Mucosa of descending colon (tissue), 3 donors: Measurements from ENCODE around the gene SNX13. TPM values are rescaled to one million over a fixed set of nuclear protein-coding genes. Genes with fewer than 3 reads are reported as not detected.

ENCODE experiments used
- ATAC-seq: fragments of 200-7000 bp; cut with Tn5 transposase; one replicate; pipeline ENCODE4 v1.9.1; 2020; ENCODE audit warnings: mild to moderate bottlenecking, moderate library complexity
- DNase-seq, 3 donors: peaks; one replicate each; pipeline ENCODE4 v3.0.0-alpha.2; 2020
- H3K36me3 ChIP-seq: fragments of 200-600 bp; one replicate; pipeline ENCODE4 v1.8.0; 2021; ENCODE audit warnings: low read depth, mild to moderate bottlenecking
- H3K4me1 ChIP-seq: fragments of 200-600 bp; one replicate; pipeline ENCODE4 v1.8.0; 2021; ENCODE audit warnings: low read depth, mild to moderate bottlenecking
- H3K4me3 ChIP-seq: fragments of 200-600 bp; one replicate; pipeline ENCODE4 v1.8.0; 2021; ENCODE audit warnings: mild to moderate bottlenecking
- H3K9me3 ChIP-seq: fragments of 200-600 bp; one replicate; pipeline ENCODE4 v1.8.0; 2021; ENCODE audit warnings: mild to moderate bottlenecking
- intact Hi-C, 2 donors: fragments of 100-400 bp; cut with DNase I in 1 of 2; cut with micrococcal nuclease in 1 of 2; formaldehyde crosslinking; loops; one replicate each; pipeline versions ENCODE4 v1.11.0 to v1.11.1; 2022; cut with DNase I, micrococcal nuclease
- total RNA-seq, 3 donors: library from RNA; stranded (reverse); fragmentation: NEBNext Ultra II Directional in 2 of 3; extraction: Animal tissue kit (Norgen Biotek cat#: 25700) in 2 of 3; gene quantifications; one replicate each; pipeline versions ENCODE4 v1.2.1 to v1.2.4, GENCODE V29; 2021 to 2023
- TF ChIP-seq, protein P1 (sequence below): fragments of 200-600 bp; IDR thresholded peaks from one replicate; pipeline ENCODE4 v1.8.0; 2022; ENCODE audit warnings: antibody characterized with exemption, mild to moderate bottlenecking
- donor health status: DM: no; HTN: no; CAD: no; lungs with moderate emphysema.
- donor health status: DM: no; HTN: no; CAD: no.
- donor health status: DM: no; HTN: yes; CAD: no.

SNX13 gene
- total RNA-seq, 3 donors from 2014 or later, result 72.2 to 89.4 (median 72.6) TPM

DNA sequence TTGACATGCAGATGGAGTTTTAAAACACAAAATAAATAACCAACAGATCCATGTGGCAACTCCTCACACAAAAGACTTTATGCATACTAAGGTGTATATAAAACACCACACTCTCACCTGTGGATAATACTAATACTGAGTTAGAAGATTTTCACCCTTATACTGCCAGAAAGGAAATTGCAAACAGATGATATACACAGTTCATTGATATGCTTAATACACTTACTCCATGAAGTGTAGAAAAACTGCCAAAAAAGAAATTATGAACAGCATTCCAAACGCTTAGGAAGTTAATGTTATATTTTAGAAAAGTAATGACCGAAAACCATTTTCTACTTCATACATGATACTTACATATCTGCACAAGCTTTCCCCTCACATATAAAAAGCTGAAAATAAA, 17.6 kb upstream of the SNX13 start:
- H3K4me3 ChIP-seq, result no peak overlapping the region
- TF ChIP-seq, protein P1, sequence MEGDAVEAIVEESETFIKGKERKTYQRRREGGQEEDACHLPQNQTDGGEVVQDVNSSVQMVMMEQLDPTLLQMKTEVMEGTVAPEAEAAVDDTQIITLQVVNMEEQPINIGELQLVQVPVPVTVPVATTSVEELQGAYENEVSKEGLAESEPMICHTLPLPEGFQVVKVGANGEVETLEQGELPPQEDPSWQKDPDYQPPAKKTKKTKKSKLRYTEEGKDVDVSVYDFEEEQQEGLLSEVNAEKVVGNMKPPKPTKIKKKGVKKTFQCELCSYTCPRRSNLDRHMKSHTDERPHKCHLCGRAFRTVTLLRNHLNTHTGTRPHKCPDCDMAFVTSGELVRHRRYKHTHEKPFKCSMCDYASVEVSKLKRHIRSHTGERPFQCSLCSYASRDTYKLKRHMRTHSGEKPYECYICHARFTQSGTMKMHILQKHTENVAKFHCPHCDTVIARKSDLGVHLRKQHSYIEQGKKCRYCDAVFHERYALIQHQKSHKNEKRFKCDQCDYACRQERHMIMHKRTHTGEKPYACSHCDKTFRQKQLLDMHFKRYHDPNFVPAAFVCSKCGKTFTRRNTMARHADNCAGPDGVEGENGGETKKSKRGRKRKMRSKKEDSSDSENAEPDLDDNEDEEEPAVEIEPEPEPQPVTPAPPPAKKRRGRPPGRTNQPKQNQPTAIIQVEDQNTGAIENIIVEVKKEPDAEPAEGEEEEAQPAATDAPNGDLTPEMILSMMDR, result no peak
- DNase-seq, result no peak
- intact Hi-C loops, result no loop called here
- H3K9me3 ChIP-seq, result no peaks in the 10 kb centered on the region
- H3K4me1 ChIP-seq, result no peaks in the 10 kb centered on the region
- ATAC-seq, result no peak
- H3K36me3 ChIP-seq, result no peaks in the 10 kb centered on the region

DNA sequence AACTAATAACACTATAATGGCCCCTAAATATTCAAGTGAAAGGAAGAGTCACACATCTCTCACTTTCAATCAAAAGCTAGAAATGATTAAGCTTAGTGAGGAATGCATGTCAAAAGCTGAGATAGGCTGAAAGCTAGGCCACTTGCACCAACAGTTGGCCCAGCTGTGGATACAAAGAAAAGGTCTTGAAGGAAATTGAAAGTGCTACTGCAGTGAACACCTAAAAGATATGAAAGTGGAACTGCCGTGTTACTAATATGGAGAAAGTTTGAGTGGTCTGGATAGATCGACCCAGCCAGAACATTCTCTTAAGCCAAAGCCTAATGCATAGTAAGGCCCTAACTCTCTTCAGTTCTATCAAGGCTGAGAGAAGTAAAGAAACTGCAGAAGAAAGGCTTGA, 12.1 kb upstream of the SNX13 start:
- no peaks in the 10 kb centered on the region for H3K9me3 ChIP-seq
- intact Hi-C loops, result no loop called here
- TF ChIP-seq, protein P1, result no peak
- ATAC-seq (no peak), DNase-seq (no peak)
- H3K4me3 ChIP-seq, result no peak overlapping the region
- H3K4me1 ChIP-seq, result peaks cover 11% of the 10 kb centered on the region
- H3K36me3 ChIP-seq, result no peaks in the 10 kb centered on the region

DNA sequence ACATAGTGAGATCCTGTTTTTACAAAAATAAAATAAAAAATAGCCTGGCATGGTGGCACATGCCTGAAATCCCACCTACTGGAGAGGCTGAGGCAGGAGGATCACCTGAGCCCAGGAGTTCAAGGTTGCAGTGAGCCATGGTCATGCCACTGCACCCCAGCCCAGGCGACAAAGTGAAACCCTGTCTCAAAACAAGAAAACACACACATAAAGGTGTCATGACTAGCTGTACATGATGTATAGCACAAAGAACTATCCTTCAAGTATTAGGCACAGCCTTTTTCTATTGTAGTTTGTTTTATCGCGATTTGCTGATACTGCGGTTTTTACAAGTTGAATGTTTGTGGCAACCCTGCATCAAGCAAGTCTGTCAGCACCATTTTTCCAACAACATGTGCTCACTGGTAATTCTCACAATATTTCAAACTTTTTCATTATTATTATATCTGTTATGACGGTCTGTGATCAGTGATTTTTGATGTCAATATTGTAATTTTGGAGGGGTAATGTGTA, 11.5 kb upstream of the SNX13 start:
- H3K4me1 ChIP-seq, result peaks cover 11% of the 10 kb centered on the region
- H3K36me3 ChIP-seq, result no peaks in the 10 kb centered on the region
- intact Hi-C loops, result no loop called here
- H3K9me3 ChIP-seq, result no peaks in the 10 kb centered on the region
- DNase-seq (no peak), ATAC-seq (no peak)
- H3K4me3 ChIP-seq, result no peak overlapping the region
- TF ChIP-seq, protein P1, result no peak

DNA sequence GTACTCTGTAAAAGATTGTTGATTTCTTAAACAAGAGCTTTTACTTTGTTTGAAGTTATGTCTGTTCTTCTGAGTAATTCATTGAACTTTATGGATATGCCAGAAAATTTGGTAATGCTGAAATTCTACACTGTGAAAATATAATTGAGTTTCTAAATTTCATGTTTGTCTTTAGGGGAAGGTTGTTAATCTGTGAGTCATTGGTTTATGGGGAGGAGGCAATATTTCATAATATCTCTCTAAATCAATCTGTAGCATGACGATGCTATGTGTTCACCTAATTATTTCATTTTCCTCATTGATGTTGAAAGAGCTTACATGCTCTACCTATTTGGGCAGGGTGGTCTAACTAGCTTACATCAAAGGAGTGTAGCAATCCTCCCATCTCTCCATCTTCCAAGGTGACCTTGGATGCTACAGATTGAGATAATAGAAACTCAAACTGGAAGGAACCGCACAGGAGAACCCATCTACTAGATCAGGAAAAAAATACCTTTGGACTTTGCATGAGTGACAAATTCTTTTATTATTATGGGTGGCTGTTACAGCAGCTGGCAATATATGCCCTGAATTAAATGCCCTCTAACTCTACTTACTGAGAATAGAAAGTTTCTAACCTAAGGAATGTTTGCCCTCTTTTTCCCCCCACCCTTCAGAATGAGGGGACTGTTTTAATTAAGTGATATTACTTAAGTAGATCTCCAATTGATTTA, 8.4 kb upstream of the SNX13 start:
- Histone ChIP-seq H3K4me1 (peaks cover 11% of the 10 kb centered on the region), H3K36me3 (no peaks in the 10 kb centered on the region), H3K4me3 (no peak overlapping the region), H3K9me3 (no peaks in the 10 kb centered on the region)
- intact Hi-C loops, result no loop called here
- DNase-seq (no peak), ATAC-seq (peak; percentile 92)
- TF ChIP-seq, protein P1, result no peak

DNA sequence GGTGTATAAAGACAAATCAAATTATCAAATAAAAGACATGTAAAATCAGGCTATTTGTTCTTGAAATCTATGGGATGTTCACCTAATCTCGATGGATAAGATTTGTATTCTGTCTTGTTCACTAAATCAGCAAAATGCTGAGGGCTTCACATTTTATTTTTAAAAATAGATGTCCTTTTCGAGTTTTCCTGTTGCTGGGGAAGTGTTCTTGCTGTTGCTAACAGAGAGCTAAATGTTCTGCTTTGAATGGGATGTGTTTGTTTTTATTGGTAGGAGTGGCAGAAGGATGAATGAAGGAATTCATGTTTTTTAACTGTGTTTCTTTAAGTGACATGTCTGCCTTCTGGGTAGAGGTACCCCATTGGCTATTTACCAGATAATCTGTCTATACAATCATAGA, 7.3 kb upstream of the SNX13 start:
- DNase-seq, result no peak
- intact Hi-C loops, result no loop called here
- TF ChIP-seq, protein P1, result no peak
- Histone ChIP-seq H3K36me3 (no peaks in the 10 kb centered on the region), H3K9me3 (no peaks in the 10 kb centered on the region), H3K4me1 (peaks cover 11% of the 10 kb centered on the region), H3K4me3 (no peak overlapping the region)
- no peak for ATAC-seq
